Right hindlimb (tissue), 1 donor: ENCODE data around the gene DTHD1.

Experiments used
- DNase-seq: peaks from one replicate; pipeline ENCODE4 v3.0.0-alpha.2; 2018

Gene DTHD1

DNA sequence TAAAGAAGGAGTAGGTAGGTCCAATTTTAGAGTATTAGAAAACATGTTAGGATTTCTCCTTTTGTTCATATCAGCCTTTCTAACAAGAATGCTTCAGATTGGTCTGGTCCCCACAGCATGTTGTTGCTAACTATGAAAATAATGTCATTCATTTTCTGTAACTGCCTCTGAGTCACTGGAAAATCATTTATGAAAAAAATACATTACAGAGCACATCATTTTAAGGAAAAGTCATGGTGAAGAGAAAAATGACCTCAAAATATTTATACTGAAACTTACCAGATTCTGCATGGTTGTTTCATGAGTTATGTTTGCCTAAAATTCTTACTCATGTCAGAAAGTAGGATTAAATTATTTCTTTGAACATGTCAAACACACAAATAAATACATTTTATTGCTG is 35.2 kb downstream of the DTHD1 start:
- no peak for DNase-seq

GRCh38 chr4:36317721-36318120 is 36.3 kb downstream of the DTHD1 start:
- DNase-seq, result no peak

DNA sequence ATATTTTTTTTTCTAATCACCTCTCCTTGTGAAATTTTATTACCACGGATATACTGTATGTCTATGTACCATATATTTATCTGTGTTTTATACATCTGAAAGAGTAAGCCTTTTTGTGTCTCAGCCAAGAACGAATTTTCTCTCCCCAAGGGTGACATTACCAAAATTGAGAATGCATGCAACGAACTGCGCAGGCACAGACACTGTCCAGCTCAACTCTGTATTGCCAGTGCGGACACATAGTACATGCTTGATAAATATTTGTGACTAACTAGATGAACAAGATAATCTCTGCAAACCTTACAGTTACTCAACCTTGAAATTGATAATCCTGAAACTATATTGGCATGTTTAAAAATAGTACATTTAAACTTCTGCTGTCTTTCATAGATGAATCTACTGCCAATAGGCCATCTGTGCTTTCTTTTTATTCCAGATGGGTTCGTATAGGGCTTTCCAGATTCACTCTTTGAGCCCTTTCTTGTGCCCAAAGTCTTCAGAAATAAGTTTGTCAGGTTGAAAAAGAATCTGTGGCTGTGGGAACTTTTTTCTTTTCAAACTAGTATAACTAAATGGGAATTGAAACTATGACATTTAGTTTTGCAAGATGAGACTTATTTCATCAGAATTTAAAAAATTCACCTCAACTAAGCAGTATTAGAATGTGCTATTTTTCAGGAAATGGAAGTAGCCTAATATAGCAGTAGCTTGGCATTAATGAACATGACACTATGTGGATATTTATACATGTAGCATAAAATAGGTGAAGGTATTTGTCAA is 38.9 kb downstream of the DTHD1 start:
- peak; percentile 30 for DNase-seq

GRCh38 chr4:36321176-36321575 is 39.8 kb downstream of the DTHD1 start:
- DNase-seq, result no peak

GRCh38 chr4:36322921-36323354 is 41.5 kb downstream of the DTHD1 start:
- DNase-seq, result no peak

GRCh38 chr4:36323816-36324419 is 42.5 kb downstream of the DTHD1 start:
- no peak for DNase-seq

DNA sequence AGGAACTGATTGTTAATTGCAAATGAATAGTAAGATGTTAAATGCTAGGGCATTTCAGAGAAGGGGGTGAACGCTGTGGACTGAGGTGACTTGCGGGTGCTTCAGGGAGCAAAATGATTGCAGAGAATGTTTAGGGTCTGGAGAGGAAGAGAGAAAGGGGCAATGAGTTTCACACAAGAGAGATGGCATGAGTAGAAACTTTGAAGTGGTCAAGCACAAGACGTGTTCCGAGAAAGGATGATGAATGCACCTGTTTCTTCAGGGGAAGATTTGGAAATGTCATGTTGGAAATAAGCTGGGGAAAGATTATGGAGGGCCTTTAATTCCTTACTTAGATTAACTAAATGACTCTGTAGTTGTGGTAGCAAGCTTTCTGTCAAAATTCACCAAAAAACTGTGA is 43.4 kb downstream of the DTHD1 start:
- no peak for DNase-seq

GRCh38 chr4:36325499-36325898 is 44.1 kb downstream of the DTHD1 start:
- DNase-seq, result no peak

GRCh38 chr4:36325926-36326325 is 44.5 kb downstream of the DTHD1 start:
- no peak for DNase-seq

DNA sequence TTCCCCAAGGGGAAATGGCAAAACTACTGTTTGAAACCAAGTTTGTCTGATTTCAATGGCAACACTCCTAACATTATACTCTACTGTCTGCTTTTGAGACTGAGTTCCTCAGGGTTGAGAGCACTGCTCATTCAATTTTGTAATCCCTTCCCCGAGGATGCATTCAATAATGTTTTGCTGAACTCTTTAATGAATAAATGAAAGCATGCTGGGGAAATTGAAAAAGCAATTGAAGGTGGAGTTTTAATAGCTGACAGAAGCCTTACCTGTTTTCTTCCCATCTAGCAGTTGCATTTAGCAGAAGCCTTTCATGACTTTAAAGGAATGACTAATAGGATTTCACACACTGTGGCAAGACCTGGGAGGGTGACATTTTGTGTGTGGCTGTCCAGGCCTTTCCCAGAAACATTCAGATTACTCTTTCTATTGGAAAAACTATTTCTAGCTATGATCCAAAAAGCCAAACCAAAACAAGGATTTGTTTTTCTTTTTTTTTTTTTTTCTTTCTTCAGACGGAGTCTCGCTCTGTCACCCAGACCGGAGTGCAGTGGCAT is 45.1 kb downstream of the DTHD1 start:
- no peak for DNase-seq

DNA sequence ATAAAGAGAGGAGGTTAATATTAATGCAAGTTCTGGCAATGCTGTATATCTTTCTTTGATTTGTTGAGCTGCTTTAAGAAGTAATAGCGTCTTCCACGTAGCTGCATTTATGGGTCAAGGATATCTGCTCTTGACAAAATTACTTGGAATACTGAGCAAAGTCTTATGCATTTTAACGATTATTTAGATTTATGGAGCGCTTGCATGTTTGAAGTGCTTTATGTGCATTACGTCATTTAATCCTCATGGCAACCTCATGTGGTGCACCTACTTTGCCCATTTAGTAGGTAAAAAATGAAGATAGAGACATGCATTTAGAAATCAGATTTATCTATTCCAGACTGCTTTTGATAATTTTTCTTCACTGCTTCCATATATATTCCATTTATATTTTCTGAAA is 46.0 kb downstream of the DTHD1 start:
- no peak for DNase-seq

- no peak for DNase-seq
Measured at GRCh38 chr4:36328130-36328529, 46.7 kb downstream of the DTHD1 start.

GRCh38 chr4:36329228-36329627 is 47.8 kb downstream of the DTHD1 start:
- DNase-seq, result no peak

DNA sequence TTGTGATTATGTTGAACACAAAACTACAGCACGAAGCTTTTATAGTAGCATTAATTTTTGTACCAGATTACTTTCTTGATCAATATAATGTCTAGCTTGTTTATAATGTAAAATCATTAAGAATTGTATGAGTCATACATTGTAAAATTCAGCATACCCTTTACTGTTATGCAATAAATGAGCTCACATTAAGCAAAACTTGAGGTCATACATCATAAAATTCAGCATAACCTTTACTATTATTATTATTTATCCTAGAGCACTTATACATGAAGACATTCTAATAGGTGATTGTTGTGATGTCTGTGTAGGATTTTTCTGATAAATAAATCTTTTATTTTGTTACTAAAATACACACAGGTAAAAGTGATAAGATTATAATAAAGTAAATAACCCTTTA is 49.4 kb downstream of the DTHD1 start:
- no peak for DNase-seq

GRCh38 chr4:36332023-36332781 is 50.8 kb downstream of the DTHD1 start:
- DNase-seq, result no peak

DNA sequence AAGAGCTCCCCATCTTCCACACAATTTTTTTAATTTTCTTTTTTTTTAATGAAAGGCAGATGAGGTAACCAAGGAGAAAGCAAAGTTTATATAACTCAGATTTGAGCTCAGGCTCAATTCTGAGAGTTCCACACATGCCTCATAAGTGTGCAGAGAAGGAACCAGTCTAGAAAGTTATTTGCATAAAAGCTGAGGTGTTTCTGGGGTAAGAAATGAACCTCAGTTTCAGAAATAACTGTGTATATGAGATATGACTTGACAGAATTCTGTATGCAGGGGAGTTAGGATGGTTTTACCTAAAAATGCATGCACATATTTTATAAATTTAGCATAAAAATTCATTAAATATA is 51.3 kb downstream of the DTHD1 start:
- DNase-seq, result no peak

- DNase-seq, result no peak
Measured at GRCh38 chr4:36333303-36333877, 52.0 kb downstream of the DTHD1 start.

DNA sequence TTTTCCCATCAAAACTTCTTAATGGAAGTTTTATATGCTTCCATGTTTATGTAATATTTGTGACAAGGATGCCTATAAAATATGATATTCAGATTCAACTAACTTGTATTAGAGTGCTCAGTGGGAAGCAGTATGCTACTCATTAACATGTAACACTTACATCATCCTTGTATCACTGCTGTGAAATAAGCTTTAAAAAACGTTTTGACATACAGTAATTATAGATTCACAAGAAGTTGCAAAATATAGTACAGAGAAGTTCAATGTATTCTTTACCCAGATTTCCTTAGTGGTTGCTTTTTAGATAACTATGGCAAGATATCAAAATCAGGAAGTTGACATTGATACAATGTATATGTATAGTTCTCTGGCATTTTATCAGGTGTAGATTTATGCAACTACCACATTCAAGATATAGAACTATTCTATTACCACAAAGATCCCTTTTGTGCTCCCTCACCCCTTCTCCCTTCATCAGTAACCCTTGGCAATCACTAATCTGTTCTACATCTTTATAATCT is 56.3 kb downstream of the DTHD1 start:
- no peak for DNase-seq

DNA sequence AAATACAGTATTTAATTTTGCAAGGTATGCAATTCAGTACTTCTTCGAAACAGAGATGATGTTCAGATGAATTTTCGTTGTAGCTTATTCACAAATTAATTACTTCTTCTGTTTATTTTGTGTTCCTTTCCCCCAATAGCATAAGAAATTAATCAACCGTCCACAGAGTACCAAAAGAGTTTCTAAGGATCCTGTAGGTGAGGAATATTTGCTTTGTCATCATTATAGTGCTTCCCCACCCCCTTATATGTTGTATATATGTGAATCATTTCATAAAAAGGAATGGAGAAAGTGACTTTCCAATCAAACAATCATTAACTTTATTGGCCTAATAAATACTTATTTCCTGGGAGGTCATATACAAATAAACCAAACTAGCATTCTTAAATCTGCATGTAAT is 57.6 kb downstream of the DTHD1 start:
- no peak for DNase-seq

- no peak for DNase-seq
Measured at GRCh38 chr4:36341936-36342335, 60.5 kb downstream of the DTHD1 start.

- DNase-seq, result no peak
Measured at GRCh38 chr4:36343501-36344175, 62.2 kb downstream of the DTHD1 start.

- DNase-seq, result no peak
Measured at GRCh38 chr4:36348403-36348938, 67.1 kb downstream of the DTHD1 start.
